Calu3 (cell line): ENCODE measurements around the gene ZNF333. TPM values are rescaled to one million over a fixed set of nuclear protein-coding genes. Genes with fewer than 3 reads are reported as not detected.

Source experiments
- BruUV-seq: library from RNA; stranded (reverse); fragments of 400-500 nt; replicated peaks from 2 replicates; lab custom pipeline; 2021; lab: Mats Ljungman, UMichigan
- CTCF ChIA-PET: fragments of 300-600 bp; sonication (Branson Sonifier 250); formaldehyde crosslinking; loops from one replicate; lab custom pipeline; 2022; ENCODE audit warnings: antibody characterized with exemption; lab: Charles Lee
- DNase-seq: peaks from one replicate; pipeline ENCODE4 v3.0.0; 2022
- H3K27ac Mint-ChIP-seq: one replicate; pipeline ENCODE4 v1.8.0; 2022; ENCODE audit warnings: mixed read lengths; ENCODE audit not compliant: unreplicated experiment
- H3K27me3 Mint-ChIP-seq: one replicate; pipeline ENCODE4 v1.8.0; 2022; ENCODE audit warnings: mixed read lengths; ENCODE audit not compliant: unreplicated experiment
- H3K36me3 Mint-ChIP-seq: one replicate; pipeline ENCODE4 v1.8.0; 2022; ENCODE audit warnings: mild to moderate bottlenecking, moderate library complexity, mixed read lengths; ENCODE audit not compliant: insufficient read depth, unreplicated experiment
- H3K4me1 Mint-ChIP-seq: one replicate; pipeline ENCODE4 v1.8.0; 2022; ENCODE audit warnings: mild to moderate bottlenecking, low read depth, mixed read lengths; ENCODE audit not compliant: unreplicated experiment
- H3K4me3 Mint-ChIP-seq: one replicate; pipeline ENCODE4 v1.8.0; 2022; ENCODE audit warnings: mild to moderate bottlenecking, low read depth, moderate library complexity, mixed read lengths; ENCODE audit not compliant: unreplicated experiment
- H3K9me3 Mint-ChIP-seq: one replicate; pipeline ENCODE4 v1.8.0; 2022; ENCODE audit warnings: low read depth, mixed read lengths; ENCODE audit not compliant: unreplicated experiment
- intact Hi-C: fragments of 100-400 bp; cut with micrococcal nuclease; formaldehyde crosslinking; loops from one replicate; pipeline ENCODE4 v1.10.0; 2022; ENCODE audit not compliant: unreplicated experiment
- total RNA-seq: library from RNA; stranded (reverse); gene quantifications from 2 replicates; pipeline ENCODE4 v1.2.3, GENCODE V29; 2022
- TF ChIP-seq, protein P1 (sequence below): fragments of 200-600 bp; IDR thresholded peaks from one replicate; pipeline ENCODE4 v1.8.0; 2022; ENCODE audit warnings: antibody characterized with exemption; ENCODE audit not compliant: unreplicated experiment

ZNF333 gene
- total RNA-seq, 1 experiment from 2014 or later: 5.8 TPM

DNA sequence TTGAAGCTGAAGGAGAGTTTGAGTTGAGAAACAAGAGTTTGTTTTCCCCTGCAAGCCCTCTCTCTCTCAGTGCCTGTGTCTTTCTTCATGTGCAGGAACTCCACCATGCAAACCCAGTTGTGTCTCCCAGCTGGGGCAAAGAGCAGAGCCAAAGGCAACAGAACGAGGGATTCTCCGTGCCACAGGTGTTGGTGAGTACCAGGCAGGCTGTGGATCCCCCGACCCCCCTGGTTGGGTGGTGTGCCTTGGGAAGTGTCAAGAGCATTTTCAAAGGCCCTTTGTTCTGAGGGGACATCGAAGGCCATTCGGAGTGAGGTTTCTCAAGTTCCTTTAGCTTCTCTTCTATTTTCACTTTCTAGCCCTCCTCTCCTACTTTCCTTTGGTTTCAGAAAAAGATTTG is 5.6 kb downstream of the ZNF333 start:
- CTCF ChIA-PET: no interaction called here
- Mint-ChIP-seq H3K27me3 (no peaks in the 10 kb centered on the region), H3K4me1 (no peaks in the 10 kb centered on the region), H3K4me3 (no peak overlapping the region), H3K9me3 (no peaks in the 10 kb centered on the region), H3K27ac (no peak overlapping the region), H3K36me3 (peaks cover under 1% of the 10 kb centered on the region)
- no TSS peak for BruUV-seq
- intact Hi-C loops: no loop called here
- TF ChIP-seq, protein P1, sequence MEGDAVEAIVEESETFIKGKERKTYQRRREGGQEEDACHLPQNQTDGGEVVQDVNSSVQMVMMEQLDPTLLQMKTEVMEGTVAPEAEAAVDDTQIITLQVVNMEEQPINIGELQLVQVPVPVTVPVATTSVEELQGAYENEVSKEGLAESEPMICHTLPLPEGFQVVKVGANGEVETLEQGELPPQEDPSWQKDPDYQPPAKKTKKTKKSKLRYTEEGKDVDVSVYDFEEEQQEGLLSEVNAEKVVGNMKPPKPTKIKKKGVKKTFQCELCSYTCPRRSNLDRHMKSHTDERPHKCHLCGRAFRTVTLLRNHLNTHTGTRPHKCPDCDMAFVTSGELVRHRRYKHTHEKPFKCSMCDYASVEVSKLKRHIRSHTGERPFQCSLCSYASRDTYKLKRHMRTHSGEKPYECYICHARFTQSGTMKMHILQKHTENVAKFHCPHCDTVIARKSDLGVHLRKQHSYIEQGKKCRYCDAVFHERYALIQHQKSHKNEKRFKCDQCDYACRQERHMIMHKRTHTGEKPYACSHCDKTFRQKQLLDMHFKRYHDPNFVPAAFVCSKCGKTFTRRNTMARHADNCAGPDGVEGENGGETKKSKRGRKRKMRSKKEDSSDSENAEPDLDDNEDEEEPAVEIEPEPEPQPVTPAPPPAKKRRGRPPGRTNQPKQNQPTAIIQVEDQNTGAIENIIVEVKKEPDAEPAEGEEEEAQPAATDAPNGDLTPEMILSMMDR: no peak
- no peak for DNase-seq

DNA sequence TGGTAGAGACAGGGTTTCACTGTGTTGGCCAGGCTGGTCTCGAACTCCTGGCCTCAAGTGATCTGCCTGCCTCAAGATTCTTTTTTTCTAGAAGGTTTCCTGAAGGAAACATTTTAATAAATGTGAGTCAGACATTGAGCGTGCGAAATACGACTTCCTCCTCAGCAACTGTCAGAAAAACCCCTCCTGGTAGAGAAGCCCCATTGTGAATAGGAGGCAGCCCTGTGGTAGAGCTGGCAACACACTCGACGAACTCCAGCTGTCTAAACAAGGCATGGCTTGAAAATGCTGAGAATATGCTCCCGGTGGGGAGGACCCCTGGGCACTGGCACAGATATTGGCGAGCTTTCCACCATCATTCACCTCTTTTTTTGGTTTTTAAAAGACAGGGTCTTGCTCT is 9.8 kb downstream of the ZNF333 start:
- no peaks in the 10 kb centered on the region for H3K27me3 Mint-ChIP-seq
- TF ChIP-seq, protein P1: no peak
- CTCF ChIA-PET: interaction anchor here (0.7 kb wide), 1 partner anchor 405 kb away, joined by 3 read pairs; no protein-coding TSS in a partner anchor

DNA sequence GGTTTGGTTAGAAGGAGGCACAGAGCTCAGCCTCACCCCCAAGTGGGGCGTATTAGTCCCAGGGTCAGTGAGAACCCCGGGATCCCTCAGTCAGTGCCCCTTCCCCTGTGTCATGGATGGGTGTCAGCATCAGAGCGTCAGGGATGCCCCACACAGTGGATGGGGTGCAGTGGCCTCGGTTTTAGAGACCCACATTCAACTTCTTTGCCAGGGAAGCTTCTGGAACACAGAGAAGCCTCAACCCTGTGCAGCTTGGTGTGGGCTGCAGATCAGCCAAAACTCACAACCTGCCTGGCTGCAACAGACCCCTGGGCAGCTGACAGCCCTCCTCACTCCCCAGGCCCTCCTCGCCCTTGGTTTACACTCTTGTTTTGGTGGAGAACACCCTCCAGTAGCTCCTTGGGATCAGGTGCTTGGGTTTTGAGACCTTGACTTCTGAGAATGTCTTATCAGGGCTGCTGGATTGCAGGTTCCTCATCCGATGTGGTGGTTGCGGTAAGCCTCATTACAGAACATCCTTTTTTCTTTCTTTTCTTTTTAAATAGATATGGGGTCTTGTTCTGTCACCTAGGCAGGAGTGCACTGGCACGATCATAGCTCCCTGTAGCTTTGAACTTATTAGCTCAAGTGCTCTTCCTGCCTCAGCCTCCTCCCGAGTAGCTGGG is 11.0 kb downstream of the ZNF333 start:
- no peaks in the 10 kb centered on the region for H3K36me3 Mint-ChIP-seq
- no TSS peak for BruUV-seq
- H3K4me1 Mint-ChIP-seq: no peaks in the 10 kb centered on the region

More for the DNA sequence above, 9.8 kb downstream of the ZNF333 start:
- Mint-ChIP-seq H3K4me3 (no peak overlapping the region), H3K9me3 (no peaks in the 10 kb centered on the region), H3K27ac (no peak overlapping the region), H3K36me3 (no peaks in the 10 kb centered on the region), H3K4me1 (no peaks in the 10 kb centered on the region)
- intact Hi-C loops: no loop called here
- BruUV-seq: no TSS peak
- no peak for DNase-seq

DNA sequence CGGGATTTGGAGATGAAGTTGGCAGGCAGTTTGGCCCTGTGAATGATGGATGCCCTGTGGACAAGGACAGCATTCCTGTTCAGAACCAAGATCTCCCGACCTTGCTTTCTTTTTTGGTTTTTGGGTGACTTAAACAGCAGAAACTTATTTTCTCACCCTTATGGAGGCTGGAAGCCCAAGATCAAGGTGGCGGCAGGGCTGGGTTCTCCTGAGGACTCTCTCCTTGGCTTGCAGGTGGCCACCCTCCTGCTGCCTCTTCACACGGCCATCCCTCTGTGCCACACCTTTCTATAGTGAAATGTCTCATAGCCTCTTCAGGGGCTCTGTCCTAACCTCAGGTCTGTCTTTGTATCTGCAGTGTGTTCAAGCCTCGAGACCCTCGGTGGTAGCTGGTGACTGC is 14.0 kb downstream of the ZNF333 start:
- H3K4me1 Mint-ChIP-seq: no peaks in the 10 kb centered on the region
- no peaks in the 10 kb centered on the region for H3K36me3 Mint-ChIP-seq
- no peak for DNase-seq
- H3K4me3 Mint-ChIP-seq: no peak overlapping the region
- H3K9me3 Mint-ChIP-seq: peaks cover 2% of the 10 kb centered on the region
- CTCF ChIA-PET: no interaction called here
- intact Hi-C loops: no loop called here
- no peak overlapping the region for H3K27ac Mint-ChIP-seq
- no peaks in the 10 kb centered on the region for H3K27me3 Mint-ChIP-seq
- no TSS peak for BruUV-seq
- TF ChIP-seq, protein P1: no peak

More for the DNA sequence above, 11.0 kb downstream of the ZNF333 start:
- no peak overlapping the region for H3K4me3 Mint-ChIP-seq
- CTCF ChIA-PET: no interaction called here
- no peaks in the 10 kb centered on the region for H3K27me3 Mint-ChIP-seq
- no peak for DNase-seq
- H3K9me3 Mint-ChIP-seq: no peaks in the 10 kb centered on the region
- H3K27ac Mint-ChIP-seq: no peak overlapping the region
- TF ChIP-seq, protein P1: no peak
- intact Hi-C loops: no loop called here
